ENCODE measurements around the gene LRRC7. TPM values are rescaled to one million over a fixed set of nuclear protein-coding genes. Genes with fewer than 3 reads are reported as not detected.
A peak's percentile ranks its signal among the peaks of the same experiment; 100 is the strongest.

The LRRC7 gene
- total and polyA plus RNA-seq, 7 experiments from 2014 or later = 0.15 to 6.4 (median 0.46) TPM; not detected in 1

- Mint-ChIP-seq H3K36me3 (no peaks in the 10 kb centered on the region), H3K27me3 (no peaks in the 10 kb centered on the region), H3K4me3 (no peak overlapping the region), H3K9me3 (peaks cover 0 to 8% (median 0%) of the 10 kb centered on the region in 11 donors), H3K27ac (no peak overlapping the region), H3K4me1 (no peaks in the 10 kb centered on the region)
- Histone ChIP-seq H3K4me1 (ENCODE audit: control insufficient read depth in 2 of 2, insufficient read depth in 2 of 2, low read length in 2 of 2) (no peaks in the 10 kb centered on the region), H3K36me3 (ENCODE audit: control insufficient read depth in 2 of 3, insufficient read depth in 3 of 3, low read length in 3 of 3) (no peaks in the 10 kb centered on the region), H3K9me3 (ENCODE audit: control insufficient read depth in 2 of 3, low read length in 3 of 3) (no peaks in the 10 kb centered on the region), H3K27me3 (ENCODE audit: control insufficient read depth in 2 of 2, insufficient read depth in 2 of 2, low read length in 2 of 2) (no peaks in the 10 kb centered on the region), H3K4me3 (ENCODE audit: low read length) (no peak overlapping the region), H3K27ac (ENCODE audit: low read depth, low read length) (no peak overlapping the region)
- no peak for DNase-seq
- ChIA-PET POLR2A (no interaction called here), CTCF (no interaction called here)
- intact Hi-C loops (cut with micrococcal nuclease) = no loop called here
- ATAC-seq = peak; percentile 67
These were observed 343.6 kb downstream of the LRRC7 start for GRCh38 chr1:69911301-69911801.

- H3K36me3 Mint-ChIP-seq = peaks cover 0 to under 1% (median 0%) of the 10 kb centered on the region in 5 donors
- Histone ChIP-seq H3K4me1 (ENCODE audit: control insufficient read depth in 2 of 2, insufficient read depth in 2 of 2, low read length in 2 of 2) (no peaks in the 10 kb centered on the region), H3K4me3 (ENCODE audit: low read length) (no peak overlapping the region), H3K27me3 (ENCODE audit: control insufficient read depth in 2 of 2, insufficient read depth in 2 of 2, low read length in 2 of 2) (no peaks in the 10 kb centered on the region), H3K9me3 (ENCODE audit: control insufficient read depth in 2 of 3, low read length in 3 of 3) (no peaks in the 10 kb centered on the region), H3K36me3 (ENCODE audit: control insufficient read depth in 2 of 3, insufficient read depth in 3 of 3, low read length in 3 of 3) (no peaks in the 10 kb centered on the region), H3K27ac (ENCODE audit: low read depth, low read length) (no peak overlapping the region)
- POLR2A ChIA-PET = no interaction called here
- no peaks in the 10 kb centered on the region for H3K27me3 Mint-ChIP-seq
- DNase-seq = no peak
- H3K4me3 Mint-ChIP-seq = no peak overlapping the region
- H3K9me3 Mint-ChIP-seq = peaks cover 0 to 8% (median 1%) of the 10 kb centered on the region in 11 donors
- CTCF ChIA-PET = no interaction called here
- no peak for ATAC-seq
- no peak overlapping the region for H3K27ac Mint-ChIP-seq
- no peaks in the 10 kb centered on the region for H3K4me1 Mint-ChIP-seq
- intact Hi-C loops (cut with micrococcal nuclease) = no loop called here
These were observed 346.3 kb downstream of the LRRC7 start for GRCh38 chr1:69913977-69914376.

- H3K36me3 ChIP-seq (ENCODE audit: control insufficient read depth in 2 of 3, insufficient read depth in 3 of 3, low read length in 3 of 3) = no peaks in the 10 kb centered on the region
- CTCF ChIA-PET = no interaction called here
- no peaks in the 10 kb centered on the region for H3K4me1 Mint-ChIP-seq
- H3K27me3 ChIP-seq (ENCODE audit: control insufficient read depth in 2 of 2, insufficient read depth in 2 of 2, low read length in 2 of 2) = no peaks in the 10 kb centered on the region
- intact Hi-C loops (cut with micrococcal nuclease) = no loop called here
- H3K4me1 ChIP-seq (ENCODE audit: control insufficient read depth in 2 of 2, insufficient read depth in 2 of 2, low read length in 2 of 2) = no peaks in the 10 kb centered on the region
- DNase-seq (no peak), ATAC-seq (no peak)
- no peak overlapping the region for H3K4me3 ChIP-seq (ENCODE audit: low read length)
- H3K9me3 Mint-ChIP-seq = peaks cover 0 to 11% (median 2%) of the 10 kb centered on the region in 11 donors
- no peak overlapping the region for H3K4me3 Mint-ChIP-seq
- peaks cover 0 to 5% (median 0%) of the 10 kb centered on the region in 5 donors for H3K36me3 Mint-ChIP-seq
- H3K27me3 Mint-ChIP-seq = no peaks in the 10 kb centered on the region
- H3K27ac Mint-ChIP-seq = peak overlapping the region in 1 of 9 donors; percentile 37
- H3K27ac ChIP-seq (ENCODE audit: low read depth, low read length) = no peak overlapping the region
- POLR2A ChIA-PET = no interaction called here
- no peaks in the 10 kb centered on the region for H3K9me3 ChIP-seq (ENCODE audit: control insufficient read depth in 2 of 3, low read length in 3 of 3)
These were observed 347.4 kb downstream of the LRRC7 start for GRCh38 chr1:69914976-69915765.

- H3K36me3 ChIP-seq (ENCODE audit: control insufficient read depth in 2 of 3, insufficient read depth in 3 of 3, low read length in 3 of 3) = no peaks in the 10 kb centered on the region
- Mint-ChIP-seq H3K36me3 (peaks cover 0 to 5% (median 0%) of the 10 kb centered on the region in 5 donors), H3K4me1 (no peaks in the 10 kb centered on the region), H3K27me3 (no peaks in the 10 kb centered on the region), H3K9me3 (peaks cover 0 to 17% (median 5%) of the 10 kb centered on the region in 11 donors), H3K4me3 (no peak overlapping the region), H3K27ac (no peak overlapping the region)
- POLR2A ChIA-PET = no interaction called here
- CTCF ChIA-PET = no interaction called here
- H3K4me1 ChIP-seq (ENCODE audit: control insufficient read depth in 2 of 2, insufficient read depth in 2 of 2, low read length in 2 of 2) = no peaks in the 10 kb centered on the region
- H3K9me3 ChIP-seq (ENCODE audit: control insufficient read depth in 2 of 3, low read length in 3 of 3) = no peaks in the 10 kb centered on the region
- H3K4me3 ChIP-seq (ENCODE audit: low read length) = no peak overlapping the region
- intact Hi-C loops (cut with micrococcal nuclease) = no loop called here
- H3K27me3 ChIP-seq (ENCODE audit: control insufficient read depth in 2 of 2, insufficient read depth in 2 of 2, low read length in 2 of 2) = no peaks in the 10 kb centered on the region
- H3K27ac ChIP-seq (ENCODE audit: low read depth, low read length) = no peak overlapping the region
- ATAC-seq (no peak), DNase-seq (no peak)
These were observed 351.6 kb downstream of the LRRC7 start for GRCh38 chr1:69919129-69919921.

GRCh38 chr1:69919922-69920273 lies 352.2 kb downstream of the LRRC7 start:
- intact Hi-C loops (cut with micrococcal nuclease) = no loop called here
- Mint-ChIP-seq H3K27me3 (no peaks in the 10 kb centered on the region), H3K9me3 (peaks cover 0 to 17% (median 5%) of the 10 kb centered on the region in 11 donors), H3K27ac (no peak overlapping the region), H3K4me1 (no peaks in the 10 kb centered on the region), H3K36me3 (peaks cover 0 to 5% (median 0%) of the 10 kb centered on the region in 5 donors), H3K4me3 (no peak overlapping the region)
- Histone ChIP-seq H3K27me3 (ENCODE audit: control insufficient read depth in 2 of 2, insufficient read depth in 2 of 2, low read length in 2 of 2) (no peaks in the 10 kb centered on the region), H3K9me3 (ENCODE audit: control insufficient read depth in 2 of 3, low read length in 3 of 3) (no peaks in the 10 kb centered on the region), H3K36me3 (ENCODE audit: control insufficient read depth in 2 of 3, insufficient read depth in 3 of 3, low read length in 3 of 3) (no peaks in the 10 kb centered on the region), H3K4me1 (ENCODE audit: control insufficient read depth in 2 of 2, insufficient read depth in 2 of 2, low read length in 2 of 2) (no peaks in the 10 kb centered on the region), H3K27ac (ENCODE audit: low read depth, low read length) (no peak overlapping the region), H3K4me3 (ENCODE audit: low read length) (no peak overlapping the region)
- CTCF ChIA-PET = no interaction called here
- POLR2A ChIA-PET = no interaction called here
- ATAC-seq (no peak), DNase-seq (no peak)

GRCh38 chr1:69920426-69920825 lies 352.7 kb downstream of the LRRC7 start:
- Mint-ChIP-seq H3K4me3 (no peak overlapping the region), H3K27ac (no peak overlapping the region), H3K27me3 (no peaks in the 10 kb centered on the region), H3K36me3 (peaks cover 0 to 5% (median 0%) of the 10 kb centered on the region in 5 donors), H3K9me3 (peaks cover 0 to 17% (median 5%) of the 10 kb centered on the region in 11 donors), H3K4me1 (no peaks in the 10 kb centered on the region)
- CTCF ChIA-PET = no interaction called here
- Histone ChIP-seq H3K4me1 (ENCODE audit: control insufficient read depth in 2 of 2, insufficient read depth in 2 of 2, low read length in 2 of 2) (no peaks in the 10 kb centered on the region), H3K27ac (ENCODE audit: low read depth, low read length) (no peak overlapping the region), H3K36me3 (ENCODE audit: control insufficient read depth in 2 of 3, insufficient read depth in 3 of 3, low read length in 3 of 3) (no peaks in the 10 kb centered on the region), H3K4me3 (ENCODE audit: low read length) (no peak overlapping the region), H3K27me3 (ENCODE audit: control insufficient read depth in 2 of 2, insufficient read depth in 2 of 2, low read length in 2 of 2) (no peaks in the 10 kb centered on the region), H3K9me3 (ENCODE audit: control insufficient read depth in 2 of 3, low read length in 3 of 3) (no peaks in the 10 kb centered on the region)
- POLR2A ChIA-PET = no interaction called here
- DNase-seq (no peak), ATAC-seq (no peak)
- intact Hi-C loops (cut with micrococcal nuclease) = no loop called here
